Measurements from ENCODE around the gene FREM1. TPM values are rescaled to one million over a fixed set of nuclear protein-coding genes. Genes with fewer than 3 reads are reported as not detected.

The FREM1 gene
- total RNA-seq, 1 donor from 2014 or later = 4.3 TPM

- no peak for ATAC-seq
- Histone ChIP-seq H3K27ac (no peak overlapping the region), H3K36me3 (no peaks in the 10 kb centered on the region), H3K9me3 (no peaks in the 10 kb centered on the region), H3K4me3 (no peak overlapping the region), H3K4me1 (no peaks in the 10 kb centered on the region), H3K27me3 (ENCODE audit: low read depth) (no peaks in the 10 kb centered on the region)
- no peak for TF ChIP-seq CTCF (IDR thresholded peaks at IDR 0.05)
- DNase-seq = no peak
- intact Hi-C loops (cut with DNase I) = no loop called here
Measured at GRCh38 chr9:14888875-14889274, 21.4 kb downstream of the FREM1 start.

- TF ChIP-seq CTCF (IDR thresholded peaks at IDR 0.05) = no peak
- no peak overlapping the region for H3K27ac ChIP-seq
- H3K4me1 ChIP-seq = no peaks in the 10 kb centered on the region
- no peaks in the 10 kb centered on the region for H3K27me3 ChIP-seq (ENCODE audit: low read depth)
- H3K9me3 ChIP-seq = no peaks in the 10 kb centered on the region
- H3K36me3 ChIP-seq = no peaks in the 10 kb centered on the region
- no peak for ATAC-seq
- no peak overlapping the region for H3K4me3 ChIP-seq
- DNase-seq = no peak
- intact Hi-C loops (cut with DNase I) = no loop called here
Measured at GRCh38 chr9:14888272-14888671, 22.0 kb downstream of the FREM1 start.

- H3K4me3 ChIP-seq = no peak overlapping the region
- H3K27ac ChIP-seq = no peak overlapping the region
- no peaks in the 10 kb centered on the region for H3K36me3 ChIP-seq
- DNase-seq = no peak
- ATAC-seq = no peak
- TF ChIP-seq CTCF (IDR thresholded peaks at IDR 0.05) = no peak
- H3K4me1 ChIP-seq = no peaks in the 10 kb centered on the region
- H3K9me3 ChIP-seq = no peaks in the 10 kb centered on the region
- no peaks in the 10 kb centered on the region for H3K27me3 ChIP-seq (ENCODE audit: low read depth)
- intact Hi-C loops (cut with DNase I) = no loop called here
Measured at GRCh38 chr9:14887149-14887548, 23.1 kb downstream of the FREM1 start.

DNA sequence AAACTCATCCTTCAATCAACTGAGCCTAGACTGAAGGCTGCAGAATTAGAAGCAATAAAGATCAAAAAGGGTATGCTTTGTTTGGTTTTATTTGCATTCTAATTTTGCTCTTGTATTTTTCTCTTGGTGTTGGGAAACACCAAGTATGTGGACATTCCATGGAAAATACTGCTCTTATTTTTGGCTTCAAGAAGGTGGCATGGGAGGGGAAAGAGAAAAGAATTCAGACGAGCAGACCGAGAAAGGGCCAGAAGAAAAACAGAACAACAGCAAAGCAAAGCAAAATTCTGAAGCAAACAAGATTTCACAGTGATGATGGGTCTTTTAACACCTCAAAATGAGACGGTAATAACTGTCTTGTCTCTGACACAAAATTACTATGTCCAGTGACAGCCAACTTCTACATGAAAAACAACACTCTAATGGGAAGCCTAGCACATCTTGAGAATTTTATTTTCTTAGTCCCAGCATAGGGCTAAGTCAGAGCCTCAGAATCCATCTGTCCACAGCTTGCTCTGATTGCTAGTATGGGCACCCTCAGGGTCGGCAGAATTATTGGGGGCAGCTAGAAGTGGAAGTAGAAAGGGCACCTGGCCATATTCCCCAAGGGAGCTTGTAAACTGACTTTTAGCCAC lies 26.8 kb downstream of the FREM1 start:
- ATAC-seq (no peak), DNase-seq (no peak)
- Histone ChIP-seq H3K4me3 (no peak overlapping the region), H3K4me1 (no peaks in the 10 kb centered on the region), H3K36me3 (no peaks in the 10 kb centered on the region), H3K9me3 (no peaks in the 10 kb centered on the region), H3K27ac (peak overlapping the region; percentile 71), H3K27me3 (ENCODE audit: low read depth) (no peaks in the 10 kb centered on the region)
- intact Hi-C loops (cut with DNase I) = no loop called here
- TF ChIP-seq CTCF (IDR thresholded peaks at IDR 0.05) = no peak

GRCh38 chr9:14882090-14882489 lies 28.1 kb downstream of the FREM1 start:
- no peak for ATAC-seq
- no peaks in the 10 kb centered on the region for H3K27me3 ChIP-seq (ENCODE audit: low read depth)
- no peaks in the 10 kb centered on the region for H3K36me3 ChIP-seq
- intact Hi-C loops (cut with DNase I) = no loop called here
- no peaks in the 10 kb centered on the region for H3K9me3 ChIP-seq
- no peak for DNase-seq
- no peak overlapping the region for H3K4me3 ChIP-seq
- H3K4me1 ChIP-seq = no peaks in the 10 kb centered on the region
- H3K27ac ChIP-seq = no peak overlapping the region
- no peak for TF ChIP-seq CTCF (IDR thresholded peaks at IDR 0.05)

All from lower lobe of right lung (tissue), 2 donors.